Astrocyte (in vitro differentiated cells and primary cell): Measurements from ENCODE around the gene DKKL1. TPM values are rescaled to one million over a fixed set of nuclear protein-coding genes. Genes with fewer than 3 reads are reported as not detected.

Source experiments
- DNase-seq: peaks from one replicate; pipeline ENCODE4 v3.0.0-alpha.2; 2010; ENCODE audit warnings: low read depth
- FAIRE-seq: peaks from 2 replicates; lab custom pipeline; 2011; peaks lifted over from hg19 to GRCh38; lab: Jason Lieb, UNC
- H2AFZ ChIP-seq: 2 replicates; pipeline ENCODE4 v1.6.0; 2012; ENCODE audit warnings: low read depth, low read length, inconsistent platforms
- H3K27ac ChIP-seq: 2 replicates; pipeline ENCODE4 v1.5.1; 2011; ENCODE audit warnings: low read depth, low read length, inconsistent platforms
- H3K27me3 ChIP-seq: 2 replicates; pipeline ENCODE4 v1.6.0; 2011; ENCODE audit warnings: low read length, inconsistent platforms; ENCODE audit not compliant: insufficient read depth
- H3K36me3 ChIP-seq: 2 replicates; pipeline ENCODE4 v1.5.1; 2011; ENCODE audit warnings: low read length, inconsistent platforms; ENCODE audit not compliant: insufficient read depth
- H3K4me1 ChIP-seq: 2 replicates; pipeline ENCODE4 v1.5.1; 2011; ENCODE audit warnings: low read length, inconsistent platforms; ENCODE audit not compliant: insufficient read depth
- H3K4me2 ChIP-seq: 2 replicates; pipeline ENCODE4 v1.6.0; 2012; ENCODE audit warnings: low read length, inconsistent platforms
- H3K4me3 ChIP-seq: 2 replicates; pipeline ENCODE4 v1.5.1; 2011; ENCODE audit warnings: low read depth, mild to moderate bottlenecking, low read length, inconsistent platforms; ENCODE audit not compliant: insufficient read depth
- H3K79me2 ChIP-seq: 2 replicates; pipeline ENCODE4 v1.6.0; 2012; ENCODE audit warnings: mild to moderate bottlenecking, low read length, inconsistent platforms; ENCODE audit not compliant: insufficient read depth
- H3K9ac ChIP-seq: 2 replicates; pipeline ENCODE4 v1.6.0; 2012; ENCODE audit warnings: mild to moderate bottlenecking, low read length, inconsistent platforms
- H3K9me3 ChIP-seq: 2 replicates; pipeline ENCODE4 v1.5.1; 2012; ENCODE audit warnings: low read depth, mild to moderate bottlenecking, low read length, inconsistent platforms; ENCODE audit not compliant: insufficient read depth
- H4K20me1 ChIP-seq: 2 replicates; pipeline ENCODE4 v1.6.0; 2012; ENCODE audit warnings: low read length, inconsistent platforms; ENCODE audit not compliant: insufficient read depth
- H3K27ac Mint-ChIP-seq: one replicate; pipeline ENCODE4 v1.8.0; 2021; ENCODE audit warnings: mild to moderate bottlenecking, mixed read lengths; ENCODE audit not compliant: unreplicated experiment
- H3K27me3 Mint-ChIP-seq: one replicate; pipeline ENCODE4 v1.8.0; 2021; ENCODE audit warnings: low read depth, mixed read lengths; ENCODE audit not compliant: unreplicated experiment
- H3K36me3 Mint-ChIP-seq: one replicate; pipeline ENCODE4 v1.8.0; 2021; ENCODE audit warnings: low read depth, mixed read lengths; ENCODE audit not compliant: unreplicated experiment
- H3K4me1 Mint-ChIP-seq: one replicate; pipeline ENCODE4 v1.8.0; 2021; ENCODE audit warnings: low read depth, mixed read lengths; ENCODE audit not compliant: unreplicated experiment
- H3K4me3 Mint-ChIP-seq: one replicate; pipeline ENCODE4 v1.8.0; 2021; ENCODE audit warnings: mild to moderate bottlenecking, moderate library complexity, mixed read lengths; ENCODE audit not compliant: unreplicated experiment
- H3K9me3 Mint-ChIP-seq: one replicate; pipeline ENCODE4 v1.8.0; 2021; ENCODE audit warnings: mild to moderate bottlenecking, mixed read lengths; ENCODE audit not compliant: unreplicated experiment
- EZH2 ChIP-seq: IDR thresholded peaks from 2 replicates; pipeline ENCODE4 v1.6.1; 2012; ENCODE audit warnings: mild to moderate bottlenecking, low read length, inconsistent platforms; ENCODE audit not compliant: insufficient read depth
- total RNA-seq: library from RNA; stranded (reverse); gene quantifications from 2 replicates; pipeline ENCODE4 v1.2.1, GENCODE V29; 2021
- TF ChIP-seq, protein P1 (sequence below): IDR thresholded peaks from 2 replicates; pipeline ENCODE4 v1.5.1; 2011; ENCODE audit warnings: low read depth, mild to moderate bottlenecking, inconsistent platforms, low read length, moderate library complexity; ENCODE audit not compliant: insufficient read depth

Gene DKKL1
- total RNA-seq, 1 donor from 2014 or later, result 1.1 TPM

DNA sequence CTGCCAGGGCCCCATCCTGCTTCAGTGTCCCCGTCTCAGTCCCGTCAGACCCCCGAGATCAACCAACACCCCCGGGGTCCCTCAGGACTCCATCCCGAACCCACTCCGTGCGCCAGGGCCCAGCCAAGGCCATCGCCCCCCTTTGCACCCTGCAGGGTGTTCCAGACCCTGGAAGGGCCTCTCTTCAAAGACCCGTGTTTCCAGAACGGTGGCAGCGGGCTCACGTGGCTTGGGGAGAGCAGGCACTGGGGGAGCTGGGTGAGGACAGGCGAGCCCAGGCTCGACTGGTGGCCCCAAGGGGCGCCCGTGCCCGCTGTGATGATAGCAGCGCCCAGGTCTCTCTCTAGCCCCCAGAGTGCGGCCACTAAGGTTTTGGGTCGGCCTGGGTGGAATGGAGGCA is 25.7 kb downstream of the DKKL1 start:
- DNase-seq (no peak), FAIRE-seq (no peak)
- peaks cover 2% of the 10 kb centered on the region for H3K27me3 ChIP-seq
- TF ChIP-seq, protein P1, sequence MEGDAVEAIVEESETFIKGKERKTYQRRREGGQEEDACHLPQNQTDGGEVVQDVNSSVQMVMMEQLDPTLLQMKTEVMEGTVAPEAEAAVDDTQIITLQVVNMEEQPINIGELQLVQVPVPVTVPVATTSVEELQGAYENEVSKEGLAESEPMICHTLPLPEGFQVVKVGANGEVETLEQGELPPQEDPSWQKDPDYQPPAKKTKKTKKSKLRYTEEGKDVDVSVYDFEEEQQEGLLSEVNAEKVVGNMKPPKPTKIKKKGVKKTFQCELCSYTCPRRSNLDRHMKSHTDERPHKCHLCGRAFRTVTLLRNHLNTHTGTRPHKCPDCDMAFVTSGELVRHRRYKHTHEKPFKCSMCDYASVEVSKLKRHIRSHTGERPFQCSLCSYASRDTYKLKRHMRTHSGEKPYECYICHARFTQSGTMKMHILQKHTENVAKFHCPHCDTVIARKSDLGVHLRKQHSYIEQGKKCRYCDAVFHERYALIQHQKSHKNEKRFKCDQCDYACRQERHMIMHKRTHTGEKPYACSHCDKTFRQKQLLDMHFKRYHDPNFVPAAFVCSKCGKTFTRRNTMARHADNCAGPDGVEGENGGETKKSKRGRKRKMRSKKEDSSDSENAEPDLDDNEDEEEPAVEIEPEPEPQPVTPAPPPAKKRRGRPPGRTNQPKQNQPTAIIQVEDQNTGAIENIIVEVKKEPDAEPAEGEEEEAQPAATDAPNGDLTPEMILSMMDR, result no peak
- TF ChIP-seq EZH2, result no peak
- H3K27me3 Mint-ChIP-seq, result peaks cover 32% of the 10 kb centered on the region
- no peak overlapping the region for H3K4me3 Mint-ChIP-seq
- H3K27ac Mint-ChIP-seq, result no peak overlapping the region
- H4K20me1 ChIP-seq, result no peaks in the 10 kb centered on the region
- no peaks in the 10 kb centered on the region for H3K4me1 Mint-ChIP-seq
- no peak overlapping the region for H2AFZ ChIP-seq
- H3K27ac ChIP-seq, result no peak overlapping the region
- H3K4me2 ChIP-seq, result no peak overlapping the region
- no peaks in the 10 kb centered on the region for H3K9me3 Mint-ChIP-seq
- no peaks in the 10 kb centered on the region for H3K79me2 ChIP-seq
- H3K4me1 ChIP-seq, result no peaks in the 10 kb centered on the region
- H3K4me3 ChIP-seq, result no peak overlapping the region
- H3K36me3 ChIP-seq, result no peaks in the 10 kb centered on the region
- no peaks in the 10 kb centered on the region for H3K9me3 ChIP-seq
- H3K36me3 Mint-ChIP-seq, result no peaks in the 10 kb centered on the region
- no peak overlapping the region for H3K9ac ChIP-seq

DNA sequence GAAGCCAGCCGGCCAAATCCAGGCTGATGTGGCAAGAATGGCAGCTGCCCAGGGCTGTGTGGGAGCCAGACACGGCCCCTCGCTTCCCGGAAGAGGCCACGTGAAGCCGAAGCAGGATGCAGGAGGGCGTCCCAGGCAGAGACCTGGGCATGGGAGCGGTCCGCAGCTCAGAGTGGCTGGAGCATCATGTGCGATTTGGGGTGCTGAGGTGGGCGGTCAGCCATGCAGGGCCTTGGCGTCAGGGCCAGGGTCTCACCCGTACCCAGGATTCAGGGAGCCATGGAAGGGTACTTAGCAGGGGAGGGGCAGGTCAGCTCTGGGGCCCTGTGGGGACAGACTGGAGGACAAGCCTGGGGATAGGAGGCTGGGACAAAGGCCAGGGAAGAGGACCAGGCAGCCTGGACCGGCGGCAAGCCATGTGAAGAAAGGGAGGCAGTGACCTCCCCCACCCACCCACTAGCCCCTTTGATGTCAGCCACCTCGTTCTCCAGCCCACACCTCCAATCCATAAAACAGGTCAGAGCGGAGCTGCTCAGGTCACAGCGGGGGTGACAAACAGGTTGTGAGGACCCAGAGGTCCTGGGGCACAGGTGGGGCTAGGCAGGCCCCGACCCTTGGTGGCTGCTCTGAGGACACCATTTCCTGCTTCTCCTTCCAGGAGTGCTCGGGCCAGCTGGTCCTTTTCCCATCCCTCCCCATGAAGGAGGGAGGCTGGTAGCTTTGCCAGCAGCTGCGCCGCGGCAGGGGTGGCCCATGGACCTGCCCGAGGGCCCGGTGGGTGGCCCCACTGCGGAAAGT is 26.7 kb downstream of the DKKL1 start:
- Mint-ChIP-seq H3K27me3 (peaks cover 35% of the 10 kb centered on the region), H3K4me3 (no peak overlapping the region), H3K27ac (no peak overlapping the region), H3K36me3 (no peaks in the 10 kb centered on the region), H3K4me1 (no peaks in the 10 kb centered on the region), H3K9me3 (no peaks in the 10 kb centered on the region)
- Histone ChIP-seq H3K27ac (no peak overlapping the region), H3K4me3 (no peak overlapping the region), H3K36me3 (no peaks in the 10 kb centered on the region), H3K9ac (no peak overlapping the region), H4K20me1 (no peaks in the 10 kb centered on the region), H3K79me2 (no peaks in the 10 kb centered on the region), H3K27me3 (peaks cover 2% of the 10 kb centered on the region), H2AFZ (no peak overlapping the region), H3K4me1 (no peaks in the 10 kb centered on the region), H3K9me3 (no peaks in the 10 kb centered on the region), H3K4me2 (no peak overlapping the region)
- FAIRE-seq, result no peak
- no peak for TF ChIP-seq EZH2
- TF ChIP-seq, protein P1, result no peak
- DNase-seq, result no peak

DNA sequence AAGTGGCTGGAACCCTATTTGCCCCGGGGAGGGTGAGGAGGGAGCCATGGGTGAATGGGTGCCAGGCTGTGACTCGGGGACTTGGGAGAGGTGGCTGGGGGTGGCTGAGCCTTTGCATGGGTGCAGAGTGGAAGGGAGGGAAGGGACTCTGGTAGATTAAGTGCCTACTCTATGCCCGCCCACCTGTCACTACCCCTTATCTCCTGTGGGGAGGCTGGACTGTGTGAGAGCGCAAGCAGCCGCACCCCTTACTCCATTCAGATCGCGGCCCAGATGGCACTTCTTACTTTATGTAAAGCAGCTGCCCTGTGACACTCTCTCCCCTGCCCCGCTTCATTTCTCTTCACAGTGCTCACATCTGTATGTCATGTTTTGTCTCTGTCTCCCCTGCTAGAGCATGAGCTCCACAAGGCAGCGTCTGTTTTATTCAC is 27.3 kb downstream of the DKKL1 start:
- Mint-ChIP-seq H3K36me3 (no peaks in the 10 kb centered on the region), H3K4me1 (no peaks in the 10 kb centered on the region), H3K4me3 (no peak overlapping the region), H3K27ac (no peak overlapping the region), H3K27me3 (peaks cover 35% of the 10 kb centered on the region), H3K9me3 (no peaks in the 10 kb centered on the region)
- H4K20me1 ChIP-seq, result no peaks in the 10 kb centered on the region
- H3K9ac ChIP-seq, result no peak overlapping the region
- TF ChIP-seq EZH2, result no peak
- TF ChIP-seq, protein P1, result no peak
- no peak overlapping the region for H2AFZ ChIP-seq
- H3K79me2 ChIP-seq, result no peaks in the 10 kb centered on the region
- peaks cover 2% of the 10 kb centered on the region for H3K27me3 ChIP-seq
- no peak overlapping the region for H3K4me3 ChIP-seq
- DNase-seq (no peak), FAIRE-seq (no peak)
- no peak overlapping the region for H3K4me2 ChIP-seq
- no peak overlapping the region for H3K27ac ChIP-seq
- no peaks in the 10 kb centered on the region for H3K9me3 ChIP-seq
- no peaks in the 10 kb centered on the region for H3K4me1 ChIP-seq
- no peaks in the 10 kb centered on the region for H3K36me3 ChIP-seq
